HepG2 (cell line): ENCODE measurements around the gene PPIC. TPM values are rescaled to one million over a fixed set of nuclear protein-coding genes. Genes with fewer than 3 reads are reported as not detected.

ENCODE experiments used
- ATAC-seq: fragments of 200-7000 bp; cut with Tn5 transposase; 3 replicates; pipeline ENCODE4 v1.9.1; 2020; ENCODE audit warnings: mild to moderate bottlenecking, moderate library complexity
- BruUV-seq: library from RNA; stranded (reverse); fragments of 400-500 nt; replicated peaks from 2 replicates; lab custom pipeline; 2021; lab: Mats Ljungman, UMichigan
- CTCF ChIA-PET: fragments of 300-600 bp; formaldehyde crosslinking; extraction: SDS; loops from one replicate; lab custom pipeline; 2021; ENCODE audit warnings: low total read pairs, inconsistent platforms, low intra/inter-chr PET ratio; lab: Yijun Ruan, JAX
- POLR2A ChIA-PET: fragments of 350-600 bp; sonication (Branson Sonifier 250); formaldehyde crosslinking; loops from one replicate; lab custom pipeline; 2020; ENCODE audit warnings: antibody characterized with exemption, inconsistent platforms; lab: Yijun Ruan, JAX
- DNase-seq: peaks from one replicate; pipeline ENCODE4 v3.0.0-alpha.2; 2015; ENCODE audit warnings: low spot score
- FAIRE-seq: peaks from 3 replicates; lab custom pipeline; 2011; peaks lifted over from hg19 to GRCh38; lab: Jason Lieb, UNC
- H2AFZ ChIP-seq: one replicate; pipeline ENCODE4 v1.6.1; 2011; ENCODE audit warnings: low read length, inconsistent platforms
- H3K27ac ChIP-seq: fragments of 300-600 bp; 3 replicates; pipeline ENCODE4 v1.8.0; 2011; ENCODE audit warnings: mixed run types, mild to moderate bottlenecking, mixed read lengths, low read length, inconsistent platforms; ENCODE audit not compliant: insufficient read depth; ENCODE audit errors: extremely low read length
- H3K27me3 ChIP-seq, 2 experiments: fragments of 200-600 bp in 1 of 2; 2 replicates in 1 of 2; 3 replicates in 1 of 2; pipeline versions ENCODE4 v1.6.0 to v1.8.0; 2011; ENCODE audit warnings: low read length in 2 of 2, mild to moderate bottlenecking in 2 of 2, moderate library complexity in 2 of 2, inconsistent platforms in 1 of 2; ENCODE audit not compliant: insufficient read depth in 2 of 2, control insufficient read depth in 1 of 2
- H3K36me3 ChIP-seq, 2 experiments: fragments of 200-600 bp in 1 of 2; replicated peaks in 1 of 2; 2 replicates in 1 of 2; 3 replicates in 1 of 2; pipeline versions ENCODE4 v1.5.1 to v1.8.0; 2011; ENCODE audit warnings: low read length in 2 of 2, inconsistent platforms in 1 of 2; ENCODE audit not compliant: insufficient read depth in 2 of 2, control insufficient read depth in 1 of 2
- H3K4me1 ChIP-seq: 2 replicates; pipeline ENCODE4 v1.5.1; 2012; ENCODE audit warnings: low read length, inconsistent platforms; ENCODE audit not compliant: insufficient read depth
- H3K4me2 ChIP-seq: 2 replicates; pipeline ENCODE4 v1.6.0; 2011; ENCODE audit warnings: low read depth, low read length, inconsistent platforms
- H3K4me3 ChIP-seq, 3 experiments: fragments of 200-600 bp in 1 of 3; sonication (generic), shearing (Covaris generic) in 1 of 3; replicated peaks in 1 of 3; 2 replicates each; pipeline ENCODE4 v1.5.1; 2011 to 2016; ENCODE audit warnings: low read length in 3 of 3, inconsistent platforms in 2 of 3, low read depth in 2 of 3, mild to moderate bottlenecking in 2 of 3, control low read depth in 1 of 3, mixed read lengths in 1 of 3; ENCODE audit not compliant: insufficient read depth in 1 of 3
- H3K79me2 ChIP-seq: one replicate; pipeline ENCODE4 v1.6.1; 2011; ENCODE audit warnings: low read length, inconsistent platforms; ENCODE audit not compliant: insufficient read depth
- H3K9ac ChIP-seq: 2 replicates; pipeline ENCODE4 v1.6.0; 2011; ENCODE audit warnings: mild to moderate bottlenecking, low read depth, low read length, inconsistent platforms; ENCODE audit not compliant: insufficient read depth
- H3K9me3 ChIP-seq: 2 replicates; pipeline ENCODE4 v1.5.1; 2012; ENCODE audit warnings: mild to moderate bottlenecking, low read length
- H4K20me1 ChIP-seq: 2 replicates; pipeline ENCODE4 v1.6.0; 2011; ENCODE audit warnings: inconsistent platforms, mild to moderate bottlenecking, low read length, moderate library complexity; ENCODE audit not compliant: insufficient read depth
- KAT7 ChIP-seq: IDR thresholded peaks from 2 replicates; pipeline ENCODE4 v1.6.1; 2018; ENCODE audit warnings: borderline replicate concordance, missing compliant biosample characterization
- NRL ChIP-seq: sonication (generic); formaldehyde crosslinking; IDR thresholded peaks from 2 replicates; pipeline ENCODE4 v1.5.0; 2020; ENCODE audit warnings: missing genetic modification reagents, mild to moderate bottlenecking, moderate library complexity, borderline replicate concordance
- PHF8 ChIP-seq: sonication (generic); formaldehyde crosslinking; IDR thresholded peaks from 2 replicates; pipeline ENCODE4 v1.5.0; 2020; ENCODE audit warnings: missing genetic modification reagents
- POGZ ChIP-seq: sonication (generic); formaldehyde crosslinking; IDR thresholded peaks from 2 replicates; pipeline ENCODE4 v1.4.0; 2020; ENCODE audit warnings: mild to moderate bottlenecking, missing genetic modification reagents
- ZNF101 ChIP-seq: sonication (generic); formaldehyde crosslinking; IDR thresholded peaks from 2 replicates; pipeline ENCODE4 v1.4.0; 2020; ENCODE audit warnings: mild to moderate bottlenecking, low read depth, missing genetic modification reagents, borderline replicate concordance
- ZNF30 ChIP-seq: sonication (generic); formaldehyde crosslinking; IDR thresholded peaks from 2 replicates; pipeline ENCODE4 v1.5.0; 2020; ENCODE audit warnings: mild to moderate bottlenecking, missing genetic modification reagents
- ZNF329 ChIP-seq: sonication (generic); formaldehyde crosslinking; IDR thresholded peaks from 2 replicates; pipeline ENCODE4 v1.9.0; 2021; ENCODE audit warnings: low read depth, mild to moderate bottlenecking, missing genetic modification reagents
- ZNF468 ChIP-seq: sonication (generic); formaldehyde crosslinking; IDR thresholded peaks from 2 replicates; pipeline ENCODE4 v1.8.0; 2022; ENCODE audit warnings: mild to moderate bottlenecking, moderate library complexity, missing genetic modification reagents
- ZNF557 ChIP-seq: sonication (generic); formaldehyde crosslinking; IDR thresholded peaks from 2 replicates; pipeline ENCODE4 v1.4.0; 2020; ENCODE audit warnings: missing genetic modification reagents
- ZNF850 ChIP-seq: sonication (generic); formaldehyde crosslinking; conservative IDR thresholded peaks from 2 replicates; pipeline ENCODE4 v1.9.0; 2021; ENCODE audit warnings: mild to moderate bottlenecking, missing genetic modification reagents
- WGBS: methylation state at CpG from one replicate; pipeline ENCODE4 v1.1.6; 2017; ENCODE audit warnings: low lambda C conversion rate; 5-methylcytosine and 5-hydroxymethylcytosine counted together
- in situ Hi-C: cut with HindIII; loops from 2 replicates; pipeline ENCODE4 v1.10.0; 2017; ENCODE audit warnings: low pct_unique_long_range_greater_than_20kb; ENCODE audit not compliant: extremely low pct_ligation_motif_present
- intact Hi-C: fragments of 100-400 bp; cut with micrococcal nuclease; formaldehyde crosslinking; loops from one replicate; pipeline ENCODE4 v1.10.0; 2022; ENCODE audit not compliant: unreplicated experiment
- polyA plus RNA-seq, 8 experiments: library from polyadenylated mRNA; depleted of rRNA in 3 of 8; stranded (reverse) in 7 of 8; unstranded in 1 of 8; fragments of >200 nt; fragmentation: Illumina TruSeq in 4 of 8; extraction: Trizol in 4 of 8; gene quantifications; 2 replicates each; pipeline versions ENCODE4 v1.2.1 to v1.2.3, GENCODE V29; 2011 to 2016; ENCODE audit warnings: low read depth in 4 of 8, missing spikeins in 1 of 8, mixed read lengths in 1 of 8; ENCODE audit not compliant: insufficient read depth in 1 of 8
- total RNA-seq, 5 experiments: library from RNA; depleted of rRNA; stranded (reverse); fragments of >200 nt; fragmentation: Illumina TruSeq; extraction: Trizol; gene quantifications; 2 replicates each; pipeline ENCODE4 v1.2.3, GENCODE V29; 2016; ENCODE audit warnings: low read depth in 1 of 5
- TF ChIP-seq, protein P1 (sequence below): sonication (generic); formaldehyde crosslinking; IDR thresholded peaks from 2 replicates; pipeline ENCODE4 v1.5.0; 2020; ENCODE audit warnings: missing genetic modification reagents
- TF ChIP-seq, protein P2 (sequence below): conservative IDR thresholded peaks from 2 replicates; pipeline ENCODE4 v1.6.1; 2018; ENCODE audit warnings: missing genetic modification reagents
- TF ChIP-seq, protein P3 (sequence below): sonication (generic); formaldehyde crosslinking; IDR thresholded peaks from 2 replicates; pipeline ENCODE4 v1.5.1; 2020; ENCODE audit warnings: mild to moderate bottlenecking, missing genetic modification reagents, borderline replicate concordance
- TF ChIP-seq, protein P4 (sequence below): sonication (generic); formaldehyde crosslinking; IDR thresholded peaks from 2 replicates; pipeline ENCODE4 v1.4.0; 2020; ENCODE audit warnings: missing genetic modification reagents, borderline replicate concordance
- TF ChIP-seq, protein P5 (sequence below): IDR thresholded peaks from 2 replicates; pipeline ENCODE4 v1.6.1; 2016; ENCODE audit warnings: missing compliant biosample characterization, missing genetic modification reagents, borderline replicate concordance

Gene PPIC
- total and polyA plus RNA-seq, 2 of the 13 experiments (the other 11 are each of a cell fraction or from before 2014, with no cell fraction given): 6.2 to 17.2 TPM

DNA sequence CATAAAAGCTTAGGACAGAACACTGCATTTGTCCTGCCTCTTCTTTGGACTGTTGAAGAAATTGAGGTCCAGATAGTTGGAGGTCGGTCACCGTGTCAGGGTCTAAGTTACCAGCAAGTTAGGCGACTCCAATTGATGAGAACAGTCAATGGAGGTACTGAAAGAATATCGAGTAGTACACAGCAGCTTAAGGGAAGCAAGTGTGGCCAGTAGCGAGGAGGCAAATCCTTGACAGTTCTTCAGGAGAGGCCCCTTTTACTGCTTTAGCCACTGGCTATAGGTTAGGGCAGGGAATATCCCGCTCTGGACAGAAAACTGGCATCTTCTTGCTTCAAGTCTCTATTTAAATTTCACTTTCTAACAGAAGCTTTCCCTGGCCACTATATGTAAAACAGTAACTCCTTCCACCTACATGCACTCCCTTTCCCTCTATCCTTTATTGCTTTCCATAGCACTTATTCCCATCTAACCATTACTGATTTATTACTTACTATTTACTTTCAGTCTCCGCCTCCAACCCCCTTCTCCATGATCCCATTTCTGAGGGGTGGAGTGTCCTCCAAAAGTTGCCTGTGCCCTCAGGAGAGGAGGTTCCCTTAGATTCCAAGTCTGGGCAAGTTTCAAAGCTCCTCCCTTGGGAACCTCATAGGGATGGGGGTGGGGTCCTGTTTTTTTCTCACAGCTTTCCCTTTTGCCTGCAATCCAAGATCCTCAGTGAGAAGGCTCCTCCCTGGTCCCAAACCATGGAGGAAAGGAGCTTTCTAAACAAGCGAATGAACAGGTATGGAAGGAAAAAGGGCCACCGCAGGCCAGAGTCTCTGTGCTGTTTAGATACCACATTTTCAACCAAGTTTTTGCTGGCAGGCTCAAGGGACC is 48.4 kb upstream of the PPIC start:
- DNase-seq (no peak), ATAC-seq (no peak), FAIRE-seq (no peak)
- H3K36me3 ChIP-seq: no peaks in the 10 kb centered on the region
- H3K9me3 ChIP-seq: no peaks in the 10 kb centered on the region
- ChIA-PET CTCF (no interaction called here), POLR2A (no interaction called here)
- intact Hi-C loops: no loop called here
- no peaks in the 10 kb centered on the region for H3K79me2 ChIP-seq
- WGBS: 35% methylated on average over 9 of the region's 9 CpGs
- no peak overlapping the region for H3K4me2 ChIP-seq
- BruUV-seq: no TSS peak
- H3K27me3 ChIP-seq: peaks cover 9 to 71% of the 10 kb centered on the region in 2 experiments
- no peak overlapping the region for H3K9ac ChIP-seq
- no peak overlapping the region for H3K4me3 ChIP-seq
- H3K27ac ChIP-seq: no peak overlapping the region
- H3K4me1 ChIP-seq: peaks cover 18% of the 10 kb centered on the region
- peaks cover 3% of the 10 kb centered on the region; the same call in 1 of the 2 replicates for H4K20me1 ChIP-seq
- in situ Hi-C loops: no loop called here
- H2AFZ ChIP-seq: no peak overlapping the region
- TF ChIP-seq ZNF101 (CRISPR knock-in tag) (no peak), ZNF468 (CRISPR knock-in tag) (no peak), KAT7 (CRISPR knock-in tag) (no peak), ZNF557 (CRISPR knock-in tag) (no peak), ZNF329 (CRISPR knock-in tag) (no peak), POGZ (CRISPR knock-in tag) (no peak), PHF8 (CRISPR knock-in tag) (no peak), ZNF850 (no peak), NRL (no peak), ZNF30 (CRISPR knock-in tag) (no peak)
- TF ChIP-seq, protein P1, sequence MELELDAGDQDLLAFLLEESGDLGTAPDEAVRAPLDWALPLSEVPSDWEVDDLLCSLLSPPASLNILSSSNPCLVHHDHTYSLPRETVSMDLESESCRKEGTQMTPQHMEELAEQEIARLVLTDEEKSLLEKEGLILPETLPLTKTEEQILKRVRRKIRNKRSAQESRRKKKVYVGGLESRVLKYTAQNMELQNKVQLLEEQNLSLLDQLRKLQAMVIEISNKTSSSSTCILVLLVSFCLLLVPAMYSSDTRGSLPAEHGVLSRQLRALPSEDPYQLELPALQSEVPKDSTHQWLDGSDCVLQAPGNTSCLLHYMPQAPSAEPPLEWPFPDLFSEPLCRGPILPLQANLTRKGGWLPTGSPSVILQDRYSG (CRISPR knock-in tag): no peak
- TF ChIP-seq, protein P2, sequence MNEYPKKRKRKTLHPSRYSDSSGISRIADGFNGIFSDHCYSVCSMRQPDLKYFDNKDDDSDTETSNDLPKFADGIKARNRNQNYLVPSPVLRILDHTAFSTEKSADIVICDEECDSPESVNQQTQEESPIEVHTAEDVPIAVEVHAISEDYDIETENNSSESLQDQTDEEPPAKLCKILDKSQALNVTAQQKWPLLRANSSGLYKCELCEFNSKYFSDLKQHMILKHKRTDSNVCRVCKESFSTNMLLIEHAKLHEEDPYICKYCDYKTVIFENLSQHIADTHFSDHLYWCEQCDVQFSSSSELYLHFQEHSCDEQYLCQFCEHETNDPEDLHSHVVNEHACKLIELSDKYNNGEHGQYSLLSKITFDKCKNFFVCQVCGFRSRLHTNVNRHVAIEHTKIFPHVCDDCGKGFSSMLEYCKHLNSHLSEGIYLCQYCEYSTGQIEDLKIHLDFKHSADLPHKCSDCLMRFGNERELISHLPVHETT: no peak
- TF ChIP-seq, protein P3, sequence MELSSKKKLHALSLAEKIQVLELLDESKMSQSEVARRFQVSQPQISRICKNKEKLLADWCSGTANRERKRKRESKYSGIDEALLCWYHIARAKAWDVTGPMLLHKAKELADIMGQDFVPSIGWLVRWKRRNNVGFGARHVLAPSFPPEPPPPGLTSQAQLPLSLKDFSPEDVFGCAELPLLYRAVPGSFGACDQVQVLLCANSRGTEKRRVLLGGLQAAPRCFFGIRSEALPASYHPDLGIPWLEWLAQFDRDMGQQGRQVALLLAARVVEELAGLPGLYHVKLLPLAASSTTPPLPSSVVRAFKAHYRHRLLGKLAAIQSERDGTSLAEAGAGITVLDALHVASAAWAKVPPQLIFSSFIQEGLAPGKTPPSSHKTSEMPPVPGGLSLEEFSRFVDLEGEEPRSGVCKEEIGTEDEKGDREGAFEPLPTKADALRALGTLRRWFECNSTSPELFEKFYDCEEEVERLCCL (CRISPR knock-in tag): no peak
- TF ChIP-seq, protein P4, sequence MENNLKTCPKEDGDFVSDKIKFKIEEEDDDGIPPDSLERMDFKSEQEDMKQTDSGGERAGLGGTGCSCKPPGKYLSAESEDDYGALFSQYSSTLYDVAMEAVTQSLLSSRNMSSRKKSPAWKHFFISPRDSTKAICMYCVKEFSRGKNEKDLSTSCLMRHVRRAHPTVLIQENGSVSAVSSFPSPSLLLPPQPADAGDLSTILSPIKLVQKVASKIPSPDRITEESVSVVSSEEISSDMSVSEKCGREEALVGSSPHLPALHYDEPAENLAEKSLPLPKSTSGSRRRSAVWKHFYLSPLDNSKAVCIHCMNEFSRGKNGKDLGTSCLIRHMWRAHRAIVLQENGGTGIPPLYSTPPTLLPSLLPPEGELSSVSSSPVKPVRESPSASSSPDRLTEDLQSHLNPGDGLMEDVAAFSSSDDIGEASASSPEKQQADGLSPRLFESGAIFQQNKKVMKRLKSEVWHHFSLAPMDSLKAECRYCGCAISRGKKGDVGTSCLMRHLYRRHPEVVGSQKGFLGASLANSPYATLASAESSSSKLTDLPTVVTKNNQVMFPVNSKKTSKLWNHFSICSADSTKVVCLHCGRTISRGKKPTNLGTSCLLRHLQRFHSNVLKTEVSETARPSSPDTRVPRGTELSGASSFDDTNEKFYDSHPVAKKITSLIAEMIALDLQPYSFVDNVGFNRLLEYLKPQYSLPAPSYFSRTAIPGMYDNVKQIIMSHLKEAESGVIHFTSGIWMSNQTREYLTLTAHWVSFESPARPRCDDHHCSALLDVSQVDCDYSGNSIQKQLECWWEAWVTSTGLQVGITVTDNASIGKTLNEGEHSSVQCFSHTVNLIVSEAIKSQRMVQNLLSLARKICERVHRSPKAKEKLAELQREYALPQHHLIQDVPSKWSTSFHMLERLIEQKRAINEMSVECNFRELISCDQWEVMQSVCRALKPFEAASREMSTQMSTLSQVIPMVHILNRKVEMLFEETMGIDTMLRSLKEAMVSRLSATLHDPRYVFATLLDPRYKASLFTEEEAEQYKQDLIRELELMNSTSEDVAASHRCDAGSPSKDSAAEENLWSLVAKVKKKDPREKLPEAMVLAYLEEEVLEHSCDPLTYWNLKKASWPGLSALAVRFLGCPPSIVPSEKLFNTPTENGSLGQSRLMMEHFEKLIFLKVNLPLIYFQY (CRISPR knock-in tag): no peak
- TF ChIP-seq, protein P5, sequence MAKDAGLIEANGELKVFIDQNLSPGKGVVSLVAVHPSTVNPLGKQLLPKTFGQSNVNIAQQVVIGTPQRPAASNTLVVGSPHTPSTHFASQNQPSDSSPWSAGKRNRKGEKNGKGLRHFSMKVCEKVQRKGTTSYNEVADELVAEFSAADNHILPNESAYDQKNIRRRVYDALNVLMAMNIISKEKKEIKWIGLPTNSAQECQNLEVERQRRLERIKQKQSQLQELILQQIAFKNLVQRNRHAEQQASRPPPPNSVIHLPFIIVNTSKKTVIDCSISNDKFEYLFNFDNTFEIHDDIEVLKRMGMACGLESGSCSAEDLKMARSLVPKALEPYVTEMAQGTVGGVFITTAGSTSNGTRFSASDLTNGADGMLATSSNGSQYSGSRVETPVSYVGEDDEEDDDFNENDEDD: no peak
